HFFc6 (cell line): ENCODE measurements around the gene NDUFB11. TPM values are rescaled to one million over a fixed set of nuclear protein-coding genes. Genes with fewer than 3 reads are reported as not detected.
"Not testable (repeated sequence)": the region's sequence is repeated elsewhere in the genome, so short reads cannot be mapped to it uniquely, and the experiment has no call there.

Experiments
- DNase-seq: peaks from one replicate; pipeline ENCODE4 v3.0.0-alpha.2; 2018
- H3K27ac Mint-ChIP-seq: 2 replicates; pipeline ENCODE4 v1.8.0; 2020; ENCODE audit warnings: mild to moderate bottlenecking, mixed read lengths
- H3K27me3 Mint-ChIP-seq: 2 replicates; pipeline ENCODE4 v1.8.0; 2021; ENCODE audit warnings: mild to moderate bottlenecking, moderate library complexity, mixed read lengths; ENCODE audit not compliant: insufficient read depth
- H3K36me3 Mint-ChIP-seq: 2 replicates; pipeline ENCODE4 v1.8.0; 2021; ENCODE audit warnings: low read depth, mixed read lengths
- H3K4me1 Mint-ChIP-seq: 2 replicates; pipeline ENCODE4 v1.8.0; 2020; ENCODE audit warnings: low read depth, mixed read lengths
- H3K4me3 Mint-ChIP-seq: 2 replicates; pipeline ENCODE4 v1.8.0; 2020; ENCODE audit warnings: mild to moderate bottlenecking, moderate library complexity, mixed read lengths
- H3K9me3 Mint-ChIP-seq: 2 replicates; pipeline ENCODE4 v1.8.0; 2020; ENCODE audit warnings: mild to moderate bottlenecking, mixed read lengths
- CTCF ChIP-seq: fragments of 200-600 bp; sonication (generic); IDR thresholded peaks from 2 replicates; pipeline ENCODE4 v1.5.0; 2021; ENCODE audit warnings: antibody characterized with exemption, mild to moderate bottlenecking
- total RNA-seq, 6 experiments: library from RNA; stranded (reverse); fragmentation: NEBNext Ultra II Directional; extraction: Animal tissue kit (Norgen Biotek cat#: 25700); gene quantifications; 2 replicates in 1 of 6; 3 replicates in 5 of 6; pipeline ENCODE4 v1.2.3, GENCODE V29; 2021

Gene NDUFB11
- total RNA-seq, 6 experiments from 2014 or later: 80.0 to 88.8 (median 84.4) TPM

- DNase-seq: no peak
- Mint-ChIP-seq H3K27ac (peak overlapping the region; percentile 98), H3K4me1 (peaks cover 9% of the 10 kb centered on the region), H3K27me3 (no peaks in the 10 kb centered on the region; the same call in 1 of the 2 replicates), H3K36me3 (peaks cover 4% of the 10 kb centered on the region; the same call in 1 of the 2 replicates), H3K9me3 (no peaks in the 10 kb centered on the region), H3K4me3 (peak overlapping the region; percentile 99)
- TF ChIP-seq CTCF: no peak
These were observed 1.8 kb upstream of the NDUFB11 start for GRCh38 chrX:47146121-47146935.

GRCh38 chrX:47145395-47146120 is 1.1 kb upstream of the NDUFB11 start:
- peaks cover 4% of the 10 kb centered on the region; the same call in 1 of the 2 replicates for H3K36me3 Mint-ChIP-seq
- peaks cover 9% of the 10 kb centered on the region for H3K4me1 Mint-ChIP-seq
- DNase-seq: no peak
- no peaks in the 10 kb centered on the region for H3K9me3 Mint-ChIP-seq
- H3K4me3 Mint-ChIP-seq: peak overlapping the region; percentile 99
- H3K27me3 Mint-ChIP-seq: no peaks in the 10 kb centered on the region; the same call in 1 of the 2 replicates
- H3K27ac Mint-ChIP-seq: peak overlapping the region; percentile 98
- TF ChIP-seq CTCF: no peak

- H3K9me3 Mint-ChIP-seq: no peaks in the 10 kb centered on the region
- peak overlapping the region; percentile 99 for H3K4me3 Mint-ChIP-seq
- peaks cover 4% of the 10 kb centered on the region; the same call in 1 of the 2 replicates for H3K36me3 Mint-ChIP-seq
- H3K4me1 Mint-ChIP-seq: peaks cover 9% of the 10 kb centered on the region
- H3K27ac Mint-ChIP-seq: peak overlapping the region; percentile 98
- H3K27me3 Mint-ChIP-seq: no peaks in the 10 kb centered on the region; the same call in 1 of the 2 replicates
- TF ChIP-seq CTCF: no peak
- no peak for DNase-seq
These were observed 442 bp downstream of the NDUFB11 start for GRCh38 chrX:47143894-47144625.

GRCh38 chrX:47138171-47138570 is 6.3 kb downstream of the NDUFB11 start:
- DNase-seq: no peak
- Mint-ChIP-seq H3K9me3 (no peaks in the 10 kb centered on the region), H3K4me3 (no peak overlapping the region)

GRCh38 chrX:47135650-47136049 is 8.9 kb downstream of the NDUFB11 start:
- not testable (repeated sequence) for H3K4me3 Mint-ChIP-seq, H3K4me1 Mint-ChIP-seq, H3K27me3 Mint-ChIP-seq, H3K36me3 Mint-ChIP-seq, H3K9me3 Mint-ChIP-seq, H3K27ac Mint-ChIP-seq
- peak; percentile 25 for DNase-seq

More at GRCh38 chrX:47138171-47138570, 6.3 kb downstream of the NDUFB11 start:
- TF ChIP-seq CTCF: no peak
- H3K36me3 Mint-ChIP-seq: peaks cover 4% of the 10 kb centered on the region; the same call in 1 of the 2 replicates
- H3K27ac Mint-ChIP-seq: no peak overlapping the region
- peaks cover 11% of the 10 kb centered on the region for H3K4me1 Mint-ChIP-seq
- no peaks in the 10 kb centered on the region for H3K27me3 Mint-ChIP-seq
